Gastrocnemius medialis (tissue), 4 donors: Measurements from ENCODE around the gene ZDHHC13. TPM values are rescaled to one million over a fixed set of nuclear protein-coding genes. Genes with fewer than 3 reads are reported as not detected.

ENCODE experiments used
- ATAC-seq, 2 donors: fragments of 150-250 bp; one replicate each; pipeline ENCODE4 v1.9.1; 2016
- DNase-seq, 2 donors: peaks; one replicate each; pipeline ENCODE4 v3.0.0-alpha.2; 2019
- H3K27ac ChIP-seq, 4 donors: fragments of 200-600 bp; sonication (generic); 1 replicate in 1 of 4; 2 replicates in 3 of 4; pipeline ENCODE4 v1.5.1; 2016 to 2018; ENCODE audit warnings: mild to moderate bottlenecking in 2 of 4, moderate library complexity in 1 of 4
- H3K27me3 ChIP-seq, 3 donors: fragments of 200-600 bp; sonication (generic) in 2 of 3; 1 replicate in 1 of 3; 2 replicates in 2 of 3; pipeline versions ENCODE4 v1.5.1 to v1.6.0; 2016 to 2019; ENCODE audit warnings: mild to moderate bottlenecking in 1 of 3, moderate library complexity in 1 of 3
- H3K36me3 ChIP-seq, 2 donors: fragments of 200-600 bp; sonication (generic) in 1 of 2; one replicate each; pipeline ENCODE4 v1.5.1; 2017 to 2018
- H3K4me1 ChIP-seq, 2 donors: fragments of 200-600 bp; sonication (generic) in 1 of 2; one replicate each; pipeline ENCODE4 v1.5.1; 2016 to 2017; ENCODE audit warnings: mild to moderate bottlenecking in 2 of 2
- H3K4me3 ChIP-seq, 4 donors: fragments of 200-600 bp; sonication (generic) in 3 of 4; 1 replicate in 1 of 4; 2 replicates in 3 of 4; pipeline ENCODE4 v1.5.1; 2016 to 2019; ENCODE audit warnings: mild to moderate bottlenecking in 2 of 4
- H3K9me3 ChIP-seq, 3 donors: fragments of 200-600 bp; sonication (generic) in 2 of 3; 1 replicate in 1 of 3; 2 replicates in 2 of 3; pipeline ENCODE4 v1.5.1; 2016 to 2019
- POLR2A ChIP-seq, 2 donors: fragments of 450-650 bp; IDR thresholded peaks; one replicate each; pipeline ENCODE4 v1.6.1; 2017; ENCODE audit warnings: antibody characterized with exemption in 2 of 2, mild to moderate bottlenecking in 2 of 2, moderate library complexity in 2 of 2
- in situ Hi-C, 4 donors: fragments of 200-750 bp; cut with MboI; loops; one replicate each; pipeline versions ENCODE4 v1.15.0 to v1.8.0; 2017; ENCODE audit warnings: low sequenced_read_pairs in 4 of 4
- intact Hi-C: fragments of 100-400 bp; cut with DNase I; formaldehyde crosslinking; loops from one replicate; pipeline ENCODE4 v1.15.1; 2023; ENCODE audit warnings: low total_unique reads
- total RNA-seq, 4 donors: library from RNA; depleted of rRNA; stranded (reverse); fragments of >200 nt; gene quantifications; one replicate each; pipeline versions ENCODE4 v1.1.0 to v1.2.3, GENCODE V29; 2016
- TF ChIP-seq, protein P1 (sequence below), 5 experiments: fragments of 450-650 bp in 3 of 5; fragments of 200-600 bp in 2 of 5; sonication (generic) in 2 of 5; IDR thresholded peaks in 4 of 5; conservative IDR thresholded peaks in 1 of 5; 1 replicate in 4 of 5; 2 replicates in 1 of 5; pipeline ENCODE4 v1.5.1; 2016 to 2019; ENCODE audit warnings: antibody characterized with exemption in 5 of 5, mild to moderate bottlenecking in 3 of 5, moderate library complexity in 3 of 5

The ZDHHC13 gene
- total RNA-seq, 4 donors from 2014 or later, result 1.4 to 6.4 (median 3.5) TPM

DNA sequence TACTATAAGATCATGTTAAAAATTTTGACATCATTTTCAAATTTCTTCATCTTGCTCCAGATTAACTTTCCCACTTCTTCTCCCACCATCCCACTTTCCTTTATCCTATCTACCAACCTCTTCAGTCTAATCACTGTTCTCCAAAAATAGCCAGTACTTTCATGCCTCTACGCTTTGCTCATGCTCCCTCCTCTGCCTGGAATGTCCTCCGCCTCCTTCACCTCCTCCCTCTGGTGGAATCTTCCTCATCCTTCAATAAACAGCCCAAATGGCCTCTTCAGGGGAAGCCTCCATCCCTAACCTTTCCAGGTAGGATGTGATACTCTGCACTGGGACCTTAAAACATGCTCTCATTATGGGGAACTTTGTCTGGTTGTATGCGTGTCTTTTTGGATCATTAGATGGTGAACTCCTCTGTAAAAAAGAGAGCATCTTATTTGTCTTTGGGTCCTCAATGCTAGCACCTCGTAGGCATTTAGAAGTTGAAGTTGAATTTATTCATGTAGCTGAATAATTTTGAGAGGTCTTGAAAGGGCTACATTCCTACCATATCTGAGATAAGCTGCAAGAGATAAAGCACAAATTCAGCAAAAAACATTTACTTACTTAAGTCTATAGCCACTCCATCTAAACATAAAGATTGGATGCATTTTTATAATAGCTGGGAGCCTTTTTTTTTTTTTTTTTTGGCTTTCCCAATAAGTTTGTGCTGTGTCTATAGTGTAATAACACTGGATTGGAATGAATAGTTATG lies 92.8 kb downstream of the ZDHHC13 start:
- Histone ChIP-seq H3K27me3 (no peaks in the 10 kb centered on the region), H3K4me3 (no peak overlapping the region), H3K36me3 (no peaks in the 10 kb centered on the region), H3K4me1 (peaks cover 9 to 12% of the 10 kb centered on the region in 2 donors), H3K27ac (no peak overlapping the region), H3K9me3 (no peaks in the 10 kb centered on the region)
- no peak for TF ChIP-seq POLR2A (IDR thresholded peaks at IDR 0.05)
- TF ChIP-seq, protein P1, sequence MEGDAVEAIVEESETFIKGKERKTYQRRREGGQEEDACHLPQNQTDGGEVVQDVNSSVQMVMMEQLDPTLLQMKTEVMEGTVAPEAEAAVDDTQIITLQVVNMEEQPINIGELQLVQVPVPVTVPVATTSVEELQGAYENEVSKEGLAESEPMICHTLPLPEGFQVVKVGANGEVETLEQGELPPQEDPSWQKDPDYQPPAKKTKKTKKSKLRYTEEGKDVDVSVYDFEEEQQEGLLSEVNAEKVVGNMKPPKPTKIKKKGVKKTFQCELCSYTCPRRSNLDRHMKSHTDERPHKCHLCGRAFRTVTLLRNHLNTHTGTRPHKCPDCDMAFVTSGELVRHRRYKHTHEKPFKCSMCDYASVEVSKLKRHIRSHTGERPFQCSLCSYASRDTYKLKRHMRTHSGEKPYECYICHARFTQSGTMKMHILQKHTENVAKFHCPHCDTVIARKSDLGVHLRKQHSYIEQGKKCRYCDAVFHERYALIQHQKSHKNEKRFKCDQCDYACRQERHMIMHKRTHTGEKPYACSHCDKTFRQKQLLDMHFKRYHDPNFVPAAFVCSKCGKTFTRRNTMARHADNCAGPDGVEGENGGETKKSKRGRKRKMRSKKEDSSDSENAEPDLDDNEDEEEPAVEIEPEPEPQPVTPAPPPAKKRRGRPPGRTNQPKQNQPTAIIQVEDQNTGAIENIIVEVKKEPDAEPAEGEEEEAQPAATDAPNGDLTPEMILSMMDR (IDR thresholded peaks at IDR 0.05 in 4 of 5, conservative IDR thresholded peaks at IDR 0.05 in 1 of 5), result no peak
- intact Hi-C loops (no loop called here), in situ Hi-C loops (no loop called here)
- DNase-seq (no peak), ATAC-seq (peak; percentile 57 to 78)

DNA sequence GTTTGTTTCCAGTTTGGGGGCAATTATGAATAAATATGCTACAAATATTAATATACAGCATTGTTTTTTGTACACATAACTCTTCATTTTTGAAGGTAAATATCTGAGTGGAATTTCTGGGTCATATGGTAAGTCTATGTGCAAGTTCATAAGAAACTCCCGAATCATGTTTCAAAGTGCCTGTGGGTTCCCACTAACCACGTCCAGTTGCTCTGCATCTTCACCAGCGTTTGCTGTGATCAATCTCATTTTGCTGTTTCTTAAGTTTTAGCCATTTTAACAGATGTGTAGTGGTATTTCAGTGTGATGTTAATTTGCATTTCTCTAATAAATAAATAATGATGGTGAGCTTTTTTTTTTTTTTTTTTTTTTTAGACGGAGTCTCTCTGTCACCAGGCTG lies 99.1 kb downstream of the ZDHHC13 start:
- no peak for DNase-seq
- Histone ChIP-seq H3K36me3 (no peaks in the 10 kb centered on the region), H3K4me3 (no peak overlapping the region), H3K27ac (no peak overlapping the region), H3K4me1 (peaks cover 29 to 38% of the 10 kb centered on the region in 2 donors), H3K9me3 (no peaks in the 10 kb centered on the region), H3K27me3 (no peaks in the 10 kb centered on the region)
- in situ Hi-C loops (no loop called here), intact Hi-C loops (no loop called here)
- TF ChIP-seq POLR2A (IDR thresholded peaks at IDR 0.05), result no peak
- TF ChIP-seq, protein P1 (IDR thresholded peaks at IDR 0.05 in 4 of 5, conservative IDR thresholded peaks at IDR 0.05 in 1 of 5), result no peak
- no peak for ATAC-seq

DNA sequence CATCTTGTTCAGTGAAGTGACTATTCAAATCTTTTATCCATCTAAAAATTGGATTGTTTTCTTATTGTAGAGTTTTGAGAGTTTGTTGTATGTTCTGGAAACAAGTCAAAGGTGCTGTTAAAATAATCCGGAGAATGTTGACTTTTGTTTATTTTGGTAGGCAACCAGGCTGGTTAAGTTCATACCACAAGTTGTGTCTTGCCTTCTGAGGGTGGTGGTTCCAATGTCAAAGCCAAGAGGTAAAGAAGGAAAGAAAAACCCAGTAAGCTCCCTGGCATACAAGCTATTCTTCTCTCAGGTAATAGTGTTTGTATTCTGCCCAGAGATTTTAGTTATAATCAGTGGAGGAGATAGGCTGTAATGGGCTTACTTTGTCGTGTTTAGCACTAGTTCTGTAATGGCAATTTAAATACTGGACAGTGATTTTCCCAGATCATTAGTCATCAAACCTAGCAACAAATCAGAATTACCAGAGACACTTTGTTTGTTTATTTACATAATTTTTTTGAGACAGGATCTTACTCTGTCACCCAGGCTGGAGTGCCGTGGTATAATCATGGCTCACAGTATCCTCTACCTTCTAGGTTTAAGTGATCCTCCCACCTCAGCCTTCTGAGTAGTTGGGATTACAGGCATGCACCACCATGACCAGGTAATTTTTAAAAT lies 99.9 kb downstream of the ZDHHC13 start:
- TF ChIP-seq POLR2A (IDR thresholded peaks at IDR 0.05), result no peak
- TF ChIP-seq, protein P1 (IDR thresholded peaks at IDR 0.05 in 4 of 5, conservative IDR thresholded peaks at IDR 0.05 in 1 of 5), result no peak
- intact Hi-C loops, result no loop called here
- no peak overlapping the region for H3K4me3 ChIP-seq
- DNase-seq, result no peak
- in situ Hi-C loops, result no loop called here
- no peak for ATAC-seq
- peak overlapping the region in 1 of 4 donors; percentile 94 for H3K27ac ChIP-seq
- H3K4me1 ChIP-seq, result peaks cover 37 to 45% of the 10 kb centered on the region in 2 donors
- H3K9me3 ChIP-seq, result no peaks in the 10 kb centered on the region
- H3K27me3 ChIP-seq, result no peaks in the 10 kb centered on the region
- no peaks in the 10 kb centered on the region for H3K36me3 ChIP-seq

DNA sequence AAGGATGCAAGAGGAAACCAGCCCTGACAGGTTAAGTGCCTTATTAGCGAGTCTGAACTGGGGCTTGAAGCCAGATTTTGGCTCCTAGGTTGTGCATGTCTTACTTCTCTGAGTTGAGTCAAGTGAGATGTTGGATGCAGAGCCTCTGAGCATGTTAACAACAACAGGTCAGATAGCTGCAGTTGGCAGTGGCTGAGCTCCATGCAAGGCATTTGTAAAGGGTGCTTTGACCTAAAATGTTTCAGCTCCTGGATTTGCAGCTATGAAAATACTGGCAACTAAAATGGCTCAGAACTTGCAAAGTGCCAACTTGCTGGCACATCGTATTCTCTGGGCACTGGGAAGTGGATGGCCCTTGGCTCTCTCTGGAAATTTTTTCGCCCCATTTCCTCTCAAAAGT lies 101.2 kb downstream of the ZDHHC13 start:
- H3K27ac ChIP-seq, result peak overlapping the region; percentile 86 to 94 (median 90)
- peak; percentile 46 to 48 for DNase-seq
- H3K9me3 ChIP-seq, result no peaks in the 10 kb centered on the region
- no peaks in the 10 kb centered on the region for H3K27me3 ChIP-seq
- H3K36me3 ChIP-seq, result no peaks in the 10 kb centered on the region
- TF ChIP-seq, protein P1 (IDR thresholded peaks at IDR 0.05 in 4 of 5, conservative IDR thresholded peaks at IDR 0.05 in 1 of 5), result no peak
- TF ChIP-seq POLR2A (IDR thresholded peaks at IDR 0.05), result no peak
- H3K4me1 ChIP-seq, result peaks cover 38 to 45% of the 10 kb centered on the region in 2 donors
- in situ Hi-C loops (no loop called here), intact Hi-C loops (loop anchor here (1.0 kb wide), 1 partner anchor 16 kb away; no protein-coding TSS in a partner anchor)
- ATAC-seq, result peak; percentile 50 to 79
- H3K4me3 ChIP-seq, result peak overlapping the region; percentile 39 to 65 (median 40)
